ENCODE data around the gene TLE4. TPM values are rescaled to one million over a fixed set of nuclear protein-coding genes. Genes with fewer than 3 reads are reported as not detected.
"Not testable (repeated sequence)": the region's sequence is repeated elsewhere in the genome, so short reads cannot be mapped to it uniquely, and the experiment has no call there.

The TLE4 gene
- total RNA-seq, 2 donors from 2014 or later: 19.5 to 20.9 TPM

- H3K27ac Mint-ChIP-seq: no peak overlapping the region
- H3K9me3 Mint-ChIP-seq: no peaks in the 10 kb centered on the region
- DNase-seq (ENCODE audit: low spot score in 2 of 2) (no peak), ATAC-seq (no peak)
- H3K36me3 Mint-ChIP-seq: no peaks in the 10 kb centered on the region
These were observed 172.8 kb downstream of the TLE4 start for GRCh38 chr9:79744521-79744920.

- ATAC-seq: no peak
- no peaks in the 10 kb centered on the region for H3K9me3 Mint-ChIP-seq
These were observed 174.1 kb downstream of the TLE4 start for GRCh38 chr9:79745752-79746336.

DNA sequence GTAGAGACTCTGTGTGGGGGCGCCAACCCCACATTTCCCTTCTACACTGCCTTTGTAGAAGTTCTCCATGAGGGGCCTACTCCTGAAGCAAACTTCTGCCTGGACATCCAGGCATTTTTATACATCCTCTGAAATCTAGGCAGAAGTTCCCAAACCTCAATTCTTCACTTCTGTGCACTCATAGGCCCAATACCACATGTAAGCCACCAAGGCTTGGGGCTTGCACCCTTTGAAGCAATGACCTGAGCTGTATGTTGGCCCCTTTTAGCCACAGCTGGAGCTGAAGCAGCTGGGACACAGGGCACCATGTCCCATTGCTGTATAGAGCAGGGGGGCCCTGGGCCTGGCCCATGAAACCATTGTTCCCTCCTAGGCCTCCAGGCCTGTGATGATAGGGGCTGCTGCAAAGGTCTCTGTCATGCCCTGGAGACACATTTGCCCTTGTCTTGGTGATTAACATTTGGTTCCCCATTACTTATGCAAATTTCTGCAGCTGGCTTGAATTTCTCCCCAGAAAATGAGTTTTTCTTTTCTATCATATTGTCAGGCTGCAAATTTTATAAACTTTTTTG is 180.2 kb downstream of the TLE4 start:
- not testable (repeated sequence) for ATAC-seq; H3K9me3 Mint-ChIP-seq; DNase-seq (ENCODE audit: low spot score in 2 of 2); H3K27ac Mint-ChIP-seq; H3K36me3 Mint-ChIP-seq

More at GRCh38 chr9:79745752-79746336, 174.1 kb downstream of the TLE4 start:
- no peak for DNase-seq (ENCODE audit: low spot score in 2 of 2)
- Mint-ChIP-seq H3K36me3 (no peaks in the 10 kb centered on the region), H3K27ac (no peak overlapping the region)

- peaks cover 0 to 5% of the 10 kb centered on the region in 2 donors for H3K9me3 Mint-ChIP-seq
- DNase-seq (ENCODE audit: low spot score in 2 of 2) (no peak), ATAC-seq (no peak)
- peaks cover 0 to 3% of the 10 kb centered on the region in 2 donors for H3K36me3 Mint-ChIP-seq
- H3K27ac Mint-ChIP-seq: peak overlapping the region in 1 of 2 donors; percentile 52
These were observed 184.6 kb downstream of the TLE4 start for GRCh38 chr9:79756414-79756813.

GRCh38 chr9:79757074-79757473 is 185.3 kb downstream of the TLE4 start:
- Mint-ChIP-seq H3K36me3 (no peaks in the 10 kb centered on the region), H3K27ac (no peak overlapping the region), H3K9me3 (peaks cover 0 to 5% of the 10 kb centered on the region in 2 donors)
- ATAC-seq (no peak), DNase-seq (ENCODE audit: low spot score in 2 of 2) (no peak)

- Mint-ChIP-seq H3K27ac (no peak overlapping the region), H3K9me3 (peaks cover 0 to 3% of the 10 kb centered on the region in 2 donors), H3K36me3 (no peaks in the 10 kb centered on the region)
- DNase-seq (ENCODE audit: low spot score in 2 of 2) (no peak), ATAC-seq (no peak)
These were observed 186.3 kb downstream of the TLE4 start for GRCh38 chr9:79757881-79758669.

DNA sequence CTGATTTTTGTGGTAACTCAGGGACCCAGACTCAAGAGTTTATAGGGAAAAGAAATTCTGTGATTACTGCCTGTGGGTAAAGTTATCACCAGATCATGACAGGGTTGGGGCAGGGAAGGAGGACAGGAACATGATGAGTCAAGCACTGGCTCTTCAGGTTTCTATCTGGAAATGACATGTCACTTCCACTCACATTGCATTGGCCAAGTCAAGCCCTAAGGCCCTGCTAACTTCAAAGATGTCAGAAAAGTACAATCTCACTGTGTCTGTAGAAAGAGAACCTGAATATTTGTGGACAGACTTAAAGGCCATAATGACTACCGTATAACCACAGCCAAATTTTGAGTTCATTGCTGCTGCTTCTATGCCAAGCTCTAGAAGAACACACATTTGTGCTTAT is 187.7 kb downstream of the TLE4 start:
- DNase-seq (ENCODE audit: low spot score in 2 of 2) (no peak), ATAC-seq (peak; percentile 94 to 97)
- H3K36me3 Mint-ChIP-seq: no peaks in the 10 kb centered on the region

DNA sequence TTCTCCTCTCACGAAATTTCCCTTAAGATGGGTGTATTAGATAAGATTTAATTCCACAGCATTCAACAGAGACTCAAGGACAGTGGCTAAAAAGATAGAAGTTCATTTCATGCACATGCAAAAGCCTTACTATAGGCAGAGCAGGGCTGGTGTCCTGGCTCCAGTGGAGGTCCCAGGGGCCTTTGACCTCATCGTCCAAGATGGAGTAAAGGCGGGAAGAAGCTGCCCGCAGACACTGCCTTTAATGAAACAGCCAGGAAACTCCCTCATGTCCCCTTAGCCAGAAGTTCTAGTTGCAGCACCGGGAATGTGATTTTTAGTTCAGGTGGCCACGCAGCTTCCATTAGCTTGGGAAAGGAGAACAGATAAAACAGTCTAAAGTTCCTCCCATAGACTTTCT is 190.3 kb downstream of the TLE4 start:
- H3K27ac Mint-ChIP-seq: no peak overlapping the region
- ATAC-seq (no peak), DNase-seq (ENCODE audit: low spot score in 2 of 2) (no peak)
- no peaks in the 10 kb centered on the region for H3K9me3 Mint-ChIP-seq
- H3K36me3 Mint-ChIP-seq: no peaks in the 10 kb centered on the region

More for the DNA sequence above, 187.7 kb downstream of the TLE4 start:
- no peaks in the 10 kb centered on the region for H3K9me3 Mint-ChIP-seq
- no peak overlapping the region for H3K27ac Mint-ChIP-seq

- no peaks in the 10 kb centered on the region for H3K36me3 Mint-ChIP-seq
- no peak for ATAC-seq
- H3K9me3 Mint-ChIP-seq: no peaks in the 10 kb centered on the region
These were observed 192.0 kb downstream of the TLE4 start for GRCh38 chr9:79763671-79764285.

DNA sequence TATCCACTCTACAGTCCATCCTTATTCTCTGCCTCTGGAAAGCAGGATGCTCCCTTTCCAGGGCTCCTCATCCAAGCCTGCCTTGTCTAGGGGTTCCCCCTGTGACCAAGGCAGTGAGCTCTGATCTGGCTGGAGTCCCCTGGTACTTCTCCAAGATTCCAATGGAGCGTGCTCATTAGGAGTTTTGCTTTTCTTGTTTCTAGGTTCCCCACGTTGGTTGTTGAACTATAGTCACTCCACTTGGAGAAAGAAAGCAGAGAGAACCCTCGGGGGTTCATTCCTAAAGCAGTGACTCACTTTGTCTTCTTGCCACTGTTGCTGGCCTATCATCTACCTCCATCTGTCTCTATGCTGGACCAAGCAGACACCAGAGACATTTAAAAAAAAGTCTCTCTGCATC is 192.6 kb downstream of the TLE4 start:
- ATAC-seq: no peak
- Mint-ChIP-seq H3K27ac (no peak overlapping the region), H3K9me3 (no peaks in the 10 kb centered on the region)

More at GRCh38 chr9:79763671-79764285, 192.0 kb downstream of the TLE4 start:
- H3K27ac Mint-ChIP-seq: no peak overlapping the region
- DNase-seq (ENCODE audit: low spot score in 2 of 2): no peak

GRCh38 chr9:79765466-79765865 is 193.7 kb downstream of the TLE4 start:
- H3K9me3 Mint-ChIP-seq: no peaks in the 10 kb centered on the region
- no peaks in the 10 kb centered on the region for H3K36me3 Mint-ChIP-seq
- ATAC-seq: no peak
- no peak for DNase-seq (ENCODE audit: low spot score in 2 of 2)
- H3K27ac Mint-ChIP-seq: no peak overlapping the region

More for the DNA sequence above, 192.6 kb downstream of the TLE4 start:
- no peak for DNase-seq (ENCODE audit: low spot score in 2 of 2)
- H3K36me3 Mint-ChIP-seq: no peaks in the 10 kb centered on the region

- no peak for DNase-seq (ENCODE audit: low spot score in 2 of 2)
- Mint-ChIP-seq H3K36me3 (no peaks in the 10 kb centered on the region), H3K9me3 (no peaks in the 10 kb centered on the region), H3K27ac (no peak overlapping the region)
- ATAC-seq: no peak
These were observed 194.3 kb downstream of the TLE4 start for GRCh38 chr9:79766091-79766490.

- ATAC-seq: no peak
- Mint-ChIP-seq H3K36me3 (no peaks in the 10 kb centered on the region), H3K27ac (no peak overlapping the region), H3K9me3 (no peaks in the 10 kb centered on the region)
- DNase-seq (ENCODE audit: low spot score in 2 of 2): no peak
These were observed 196.4 kb downstream of the TLE4 start for GRCh38 chr9:79768194-79768593.

- H3K36me3 Mint-ChIP-seq: no peaks in the 10 kb centered on the region
- H3K9me3 Mint-ChIP-seq: no peaks in the 10 kb centered on the region
- DNase-seq (ENCODE audit: low spot score in 2 of 2) (no peak), ATAC-seq (no peak)
- H3K27ac Mint-ChIP-seq: no peak overlapping the region
These were observed 197.9 kb downstream of the TLE4 start for GRCh38 chr9:79769476-79770275.

DNA sequence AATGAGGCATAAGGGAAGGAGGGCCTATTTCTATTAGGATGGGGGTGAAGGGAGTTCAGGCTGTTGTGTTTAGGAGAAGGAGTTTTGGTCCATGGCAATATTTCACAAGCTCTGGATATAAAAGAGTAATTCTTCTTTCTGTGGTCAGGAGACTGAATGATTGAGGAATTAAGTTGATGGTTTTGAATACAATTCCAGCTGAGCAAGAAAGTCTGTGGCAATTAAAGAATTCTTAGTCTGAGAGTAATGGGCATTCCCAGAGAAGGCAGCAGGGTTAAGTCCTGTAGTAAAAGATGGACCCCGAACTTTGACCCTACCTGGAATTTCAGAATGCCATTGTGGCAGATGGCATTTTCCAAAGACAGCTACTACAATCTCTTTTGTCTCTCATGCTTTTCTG is 202.6 kb downstream of the TLE4 start:
- H3K9me3 Mint-ChIP-seq: no peaks in the 10 kb centered on the region
- no peak for ATAC-seq
- no peak for DNase-seq (ENCODE audit: low spot score in 2 of 2)
- no peaks in the 10 kb centered on the region for H3K36me3 Mint-ChIP-seq
- no peak overlapping the region for H3K27ac Mint-ChIP-seq

All from activated naive CD4-positive, alpha-beta T cell treated with anti-CD3 and anti-CD28 coated beads, Interleukin-2, amount 50 U/mL, for 72 hours (primary cell).